ENCODE results near the gene CXCL14.
A peak's percentile ranks its signal among the peaks of the same experiment; 100 is the strongest.

The CXCL14 gene

DNA sequence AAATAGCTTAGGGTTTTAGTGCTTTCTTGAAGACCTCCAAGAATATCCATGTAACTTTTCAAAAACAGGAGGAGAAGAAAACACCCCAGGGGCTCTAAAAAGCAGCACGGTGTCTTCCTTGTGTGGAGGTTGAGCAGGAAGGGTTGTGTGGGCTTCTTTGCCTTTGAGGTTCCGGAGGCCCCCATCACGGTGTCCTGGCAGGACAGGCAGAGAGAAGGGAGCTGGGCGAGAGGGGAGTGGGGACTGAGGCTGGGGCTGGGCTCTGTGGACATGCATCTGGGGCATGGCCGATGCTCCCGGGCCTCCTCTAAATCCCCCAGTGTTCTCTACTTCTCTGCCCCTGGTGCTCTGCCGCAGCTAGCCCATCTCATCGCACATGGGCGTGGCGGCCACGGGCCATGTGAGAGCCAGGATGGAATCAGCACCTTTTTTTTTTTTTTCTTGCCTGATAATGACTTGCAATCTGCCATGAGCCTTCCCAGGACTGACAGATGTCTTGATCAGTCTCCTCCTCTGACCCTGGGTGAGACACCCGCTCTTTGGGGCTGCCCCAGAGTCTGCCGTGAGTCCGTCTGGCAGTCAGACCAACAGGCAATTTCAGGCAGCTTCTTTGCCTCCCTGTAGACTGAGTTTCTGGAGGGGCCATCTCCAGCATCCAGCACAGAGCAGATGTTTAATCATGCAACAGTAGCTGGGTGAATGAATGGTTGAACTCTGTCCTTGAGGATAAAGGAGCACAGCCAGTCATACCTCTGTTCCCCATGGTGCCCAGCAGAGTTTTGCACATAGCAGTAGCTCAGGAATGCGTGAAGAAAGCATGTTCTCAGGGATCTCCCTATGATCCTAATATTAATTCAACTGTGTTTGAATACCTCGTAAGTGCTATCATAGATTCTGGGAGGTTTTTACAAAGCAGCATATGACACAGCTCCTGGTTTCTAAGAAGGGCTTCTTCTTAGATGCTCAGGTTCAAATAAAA lies 12.1 kb downstream of the CXCL14 start:
- no peak for DNase-seq

DNA sequence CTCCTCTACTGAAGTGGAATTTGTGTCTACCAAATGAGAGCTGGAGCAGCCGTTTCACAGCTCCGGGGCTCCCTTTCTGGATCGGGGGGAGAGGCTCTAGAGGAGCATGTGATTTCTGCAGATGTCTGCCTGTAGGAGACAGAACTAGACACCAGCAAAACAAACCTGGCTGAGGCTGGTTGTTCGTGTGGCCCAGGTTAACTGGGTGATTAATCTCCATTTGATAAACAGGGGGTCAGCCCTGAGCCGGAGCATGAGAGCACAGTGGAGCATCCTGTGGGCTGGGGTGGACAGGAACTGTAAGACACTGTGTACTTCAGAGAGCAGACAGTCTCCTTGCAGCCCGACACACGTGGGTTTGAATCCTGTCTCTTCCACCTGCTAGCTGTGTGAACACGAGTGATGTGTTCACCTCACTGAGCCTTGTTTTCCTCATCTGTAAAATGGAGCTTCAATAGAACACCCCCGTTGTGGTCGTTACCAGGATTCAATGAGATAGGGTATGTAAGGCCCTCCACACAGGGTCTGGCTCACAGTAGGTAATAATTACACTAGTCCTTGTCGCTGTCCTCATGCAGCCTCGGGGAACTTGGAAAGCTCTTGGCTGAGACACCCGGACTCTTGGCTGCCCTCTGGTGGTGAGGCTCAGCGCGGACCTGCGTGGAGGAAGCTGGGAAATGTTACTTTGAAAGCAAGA lies 12.9 kb downstream of the CXCL14 start:
- DNase-seq, result no peak

DNA sequence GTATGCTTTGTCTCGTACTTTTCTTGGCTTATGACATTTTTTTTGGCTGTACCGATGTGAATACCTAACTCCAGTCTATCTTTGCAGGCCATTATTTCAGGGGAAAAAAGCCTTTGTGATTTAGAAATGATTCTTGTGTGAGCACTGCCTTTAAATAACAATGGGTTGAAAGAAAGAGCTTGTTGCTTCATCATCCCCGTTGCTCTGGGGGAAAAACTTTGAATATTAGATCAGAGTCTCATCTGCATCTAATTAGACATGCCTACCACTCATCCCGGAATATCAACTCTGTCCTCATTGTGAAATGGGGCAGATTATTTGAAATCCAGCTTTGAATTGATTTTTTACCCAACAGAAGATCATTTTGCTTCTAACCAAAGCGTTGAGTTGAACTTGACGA lies 13.5 kb downstream of the CXCL14 start:
- no peak for DNase-seq

DNA sequence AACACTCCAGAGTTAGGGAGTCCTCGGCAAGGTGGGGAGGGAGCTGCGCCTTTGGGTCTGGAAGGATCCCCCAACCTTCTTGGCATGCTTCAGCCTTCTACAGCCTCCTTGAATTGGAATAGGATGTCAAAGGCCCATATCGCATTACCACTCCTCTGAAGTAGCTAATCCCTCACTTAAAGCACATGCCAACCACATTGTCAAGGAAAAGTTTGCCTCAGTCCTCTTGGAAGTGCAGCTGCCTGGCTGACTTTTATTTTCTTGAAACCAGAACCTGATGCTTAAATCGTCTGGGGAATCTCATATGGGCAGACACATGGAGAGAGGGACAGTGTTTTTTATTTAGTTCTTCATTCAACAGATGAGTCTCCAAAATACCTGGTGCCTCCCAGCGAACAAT lies 14.5 kb downstream of the CXCL14 start:
- no peak for DNase-seq

GRCh38 chr5:135561266-135561665 lies 17.5 kb downstream of the CXCL14 start:
- no peak for DNase-seq

DNA sequence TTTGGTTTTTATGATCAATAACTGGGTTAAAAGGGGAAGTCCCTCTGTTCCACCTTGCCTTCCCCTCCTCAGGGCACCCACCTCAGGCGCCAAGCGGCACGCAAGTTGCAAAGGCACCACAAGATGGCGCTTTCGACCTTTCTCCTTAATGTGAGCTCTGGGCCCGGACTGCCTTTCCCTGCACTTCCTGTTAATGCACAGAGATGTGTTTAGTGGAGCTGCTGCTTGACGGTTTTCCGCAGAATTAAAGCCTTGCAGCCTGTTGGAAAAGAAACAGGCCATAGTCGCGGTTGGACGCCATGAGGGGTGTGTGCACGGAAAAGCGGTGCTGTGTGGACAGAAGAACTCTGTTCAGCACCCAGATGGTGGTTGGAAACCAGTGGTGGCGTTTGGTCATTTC lies 17.9 kb downstream of the CXCL14 start:
- no peak for DNase-seq

DNA sequence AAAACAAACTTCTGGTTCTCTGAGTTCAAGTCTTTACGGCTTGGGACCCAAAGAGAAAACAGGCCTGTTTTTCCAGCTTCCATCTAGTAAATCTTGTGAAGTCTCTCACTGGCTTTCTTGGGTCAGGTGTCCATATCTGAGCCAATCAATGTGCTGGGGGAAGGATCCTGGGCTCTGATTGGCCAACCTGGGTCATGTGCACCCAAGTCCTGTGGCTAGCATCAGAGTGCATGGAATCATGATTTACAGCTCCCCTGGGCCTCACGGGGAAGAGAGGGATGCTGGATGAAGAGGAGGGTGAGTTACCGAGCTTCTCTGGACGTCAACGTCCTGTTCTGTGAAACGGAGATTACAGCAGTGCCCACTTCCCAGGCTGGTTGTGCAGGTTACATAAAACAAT lies 19.4 kb downstream of the CXCL14 start:
- DNase-seq, result no peak

DNA sequence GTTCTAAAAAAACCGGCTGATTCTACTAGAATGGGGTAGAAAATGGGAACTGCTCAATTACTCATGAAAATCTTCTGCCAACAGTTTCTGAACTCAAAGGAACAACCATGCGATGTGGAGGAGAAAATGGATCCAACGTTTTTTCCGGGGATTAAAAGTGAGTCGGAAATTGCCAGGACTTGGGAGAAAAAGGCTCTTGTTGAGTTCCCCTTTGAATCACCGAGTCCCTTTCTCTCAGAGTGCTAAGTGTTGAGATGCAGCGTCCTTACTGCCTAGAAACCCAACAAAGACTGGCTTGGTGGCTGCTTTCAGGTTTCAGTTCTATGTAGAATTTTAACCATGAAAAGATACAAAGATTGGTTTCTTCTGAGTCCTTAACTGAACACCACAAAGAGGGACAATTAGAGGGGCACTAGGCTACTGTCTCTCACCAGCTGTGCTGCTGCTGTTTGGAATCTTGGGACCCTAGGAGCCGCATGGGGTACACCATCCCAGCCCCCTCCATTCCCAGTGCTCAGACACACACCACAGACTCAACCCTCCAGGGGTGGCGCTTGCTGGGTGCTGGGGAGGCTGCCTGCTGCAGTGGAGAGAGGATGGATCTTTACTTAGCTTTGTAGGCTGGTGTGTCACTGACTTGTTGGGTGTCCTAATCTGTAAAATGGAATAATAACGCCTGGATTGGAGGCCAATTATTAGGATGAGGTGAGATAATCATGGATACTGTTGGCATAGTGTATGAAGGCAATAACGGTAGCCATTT lies 21.5 kb downstream of the CXCL14 start:
- no peak for DNase-seq

- no peak for DNase-seq
Measured at GRCh38 chr5:135556620-135557019, 22.2 kb downstream of the CXCL14 start.

DNA sequence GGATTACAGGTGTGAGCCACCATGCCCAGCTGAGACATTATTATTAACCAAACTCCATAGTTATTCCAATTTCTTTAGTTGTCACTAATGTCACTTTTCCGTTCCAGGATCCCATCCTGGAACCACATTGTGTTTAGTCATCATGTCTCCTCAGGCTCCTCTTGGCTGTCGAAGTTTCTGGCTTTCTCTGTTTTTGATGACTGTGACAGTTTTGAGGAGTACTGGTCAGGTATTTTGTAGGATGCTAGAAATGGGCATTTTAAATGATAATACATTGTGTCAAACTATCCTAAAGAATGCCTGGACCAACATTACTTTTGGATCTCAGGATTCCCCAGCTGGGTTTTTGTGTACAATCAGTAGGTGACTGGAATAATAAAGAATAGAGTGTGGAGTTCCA lies 23.3 kb downstream of the CXCL14 start:
- no peak for DNase-seq

GRCh38 chr5:135553688-135554462 lies 24.9 kb downstream of the CXCL14 start:
- DNase-seq, result no peak

DNA sequence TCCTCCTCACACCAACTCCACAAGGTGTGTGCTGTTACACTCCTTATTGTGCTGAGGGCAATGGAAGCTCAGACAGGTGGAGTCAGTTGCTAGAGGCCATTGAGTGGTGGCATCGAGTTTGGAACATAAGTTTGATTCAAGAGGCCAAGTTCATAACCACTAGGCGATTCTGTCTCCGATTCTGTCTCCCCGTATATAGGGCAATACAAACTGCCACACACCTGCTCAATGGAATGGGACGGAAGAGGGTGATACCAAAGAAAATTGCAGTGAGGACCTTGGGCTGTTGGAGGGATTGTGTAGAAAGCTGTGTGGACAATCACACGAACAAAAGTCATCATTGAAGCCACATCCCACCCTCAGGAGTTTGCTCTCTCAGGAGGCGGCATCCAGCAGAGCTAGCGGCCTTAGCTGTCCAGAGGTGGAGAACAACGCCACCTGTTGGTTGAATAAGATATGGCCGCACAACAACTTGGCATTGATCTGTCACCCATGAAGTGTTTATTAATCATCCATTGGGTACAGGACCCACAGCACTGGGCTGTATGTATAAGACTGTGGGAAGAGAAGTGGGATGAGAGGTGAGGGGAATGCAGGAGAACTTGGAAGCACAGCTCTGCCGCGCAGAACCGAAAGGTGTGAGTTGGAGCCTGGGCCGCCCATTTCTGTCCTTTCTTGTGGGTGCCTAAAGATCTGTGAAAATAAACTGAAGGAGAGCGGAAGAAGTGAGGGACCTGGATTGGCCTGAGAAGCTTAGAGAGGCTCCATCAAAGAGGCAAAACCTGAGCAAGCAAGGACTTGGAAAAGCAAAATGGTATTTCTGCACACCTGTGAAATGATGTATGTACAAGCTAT lies 27.0 kb downstream of the CXCL14 start:
- peak in 1 of 2 experiments; percentile 15 for DNase-seq

GRCh38 chr5:135549413-135549812 lies 29.4 kb downstream of the CXCL14 start:
- DNase-seq, result no peak

DNA sequence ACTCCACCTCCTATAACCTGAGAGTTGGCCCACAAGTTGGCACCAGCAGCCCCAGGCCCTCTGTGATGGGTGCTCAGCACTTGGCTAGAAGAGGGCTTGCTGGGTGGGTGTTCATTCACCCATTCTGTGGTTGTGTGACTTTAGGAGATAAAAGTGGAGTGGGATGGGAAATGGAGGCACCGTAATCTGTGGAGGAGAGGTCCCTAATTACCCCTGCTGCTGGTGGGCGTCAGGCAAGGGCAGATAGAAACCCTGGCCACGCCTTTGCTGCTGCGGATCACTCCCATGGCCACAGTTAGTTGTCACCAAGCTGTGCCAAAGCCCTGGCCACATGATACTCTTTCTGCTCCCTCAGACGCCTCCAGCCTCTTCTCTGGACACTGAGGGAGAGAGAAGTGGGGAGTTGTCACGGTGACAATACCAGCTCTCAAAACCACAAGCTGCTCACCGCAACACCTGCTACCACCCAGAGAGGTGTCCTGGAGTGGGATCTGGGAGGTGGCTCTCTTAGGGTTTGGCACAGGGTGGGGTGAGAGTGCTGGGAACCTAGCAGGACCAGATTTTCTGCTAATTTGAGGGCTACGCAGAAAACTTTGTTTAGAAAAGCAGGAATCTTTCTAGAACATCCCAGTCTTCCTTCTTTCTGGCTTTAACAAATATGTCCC lies 31.1 kb downstream of the CXCL14 start:
- no peak for DNase-seq

DNA sequence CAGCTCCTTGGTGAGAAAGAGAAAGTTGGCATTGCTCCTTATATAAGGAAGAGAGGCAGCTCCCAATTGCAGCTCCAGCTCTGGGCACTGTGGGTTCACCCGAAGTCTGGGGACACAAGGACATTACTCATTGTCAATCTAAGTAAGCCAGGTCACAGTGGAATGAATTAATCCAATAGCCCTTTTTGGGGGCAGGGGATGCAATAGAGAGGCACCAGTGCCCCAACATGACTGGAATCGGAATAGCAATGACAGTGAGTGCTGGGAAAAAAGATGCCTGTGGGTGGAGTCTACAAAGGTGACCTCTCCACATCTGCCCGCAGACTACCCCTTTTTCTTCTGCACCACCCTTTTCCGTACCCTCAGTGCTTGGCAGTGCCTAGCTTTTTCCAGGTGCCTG lies 31.9 kb downstream of the CXCL14 start:
- DNase-seq, result no peak

GRCh38 chr5:135546101-135546500 lies 32.7 kb downstream of the CXCL14 start:
- DNase-seq, result no peak

- no peak for DNase-seq
Measured at GRCh38 chr5:135545099-135545498, 33.7 kb downstream of the CXCL14 start.

DNA sequence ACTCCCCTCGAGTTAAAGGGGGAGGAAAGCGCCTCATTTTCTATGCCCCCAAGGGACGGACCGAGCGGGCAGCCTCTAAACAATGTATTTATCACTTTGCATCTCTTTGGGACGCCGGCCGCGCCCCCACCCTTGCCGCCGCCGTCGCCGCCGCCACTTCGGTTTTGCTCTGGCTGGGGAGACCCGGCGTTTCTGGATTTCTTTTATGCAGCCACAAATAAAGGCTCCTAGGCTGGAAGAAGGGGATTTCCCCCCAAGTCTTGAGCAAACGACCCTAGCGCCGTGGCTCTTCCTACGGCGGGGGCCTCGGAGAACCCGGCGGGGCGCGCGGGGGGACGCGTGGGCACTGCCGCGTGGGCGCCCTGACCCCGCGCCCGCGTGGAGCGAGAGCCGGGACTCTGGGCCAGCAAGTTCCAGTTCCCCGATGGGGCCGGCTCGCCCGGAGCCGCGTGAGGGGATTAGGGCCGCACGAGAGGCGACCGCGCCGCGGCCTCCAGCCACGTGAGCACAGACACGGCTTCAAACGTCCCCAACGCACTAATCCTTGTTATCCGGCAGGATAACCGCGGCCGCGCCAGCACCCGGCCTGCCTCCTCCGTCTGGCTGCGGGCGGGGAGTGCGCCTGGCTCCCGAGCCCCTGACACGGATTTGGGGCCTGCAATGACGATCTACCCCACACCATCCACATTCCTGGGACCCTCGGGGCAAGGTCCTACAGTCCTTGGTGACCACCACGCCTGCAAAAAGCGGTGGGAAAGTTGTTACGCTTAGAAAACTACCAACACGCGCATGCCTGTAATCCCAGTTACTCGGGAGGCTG lies 35.1 kb downstream of the CXCL14 start:
- no peak for DNase-seq

GRCh38 chr5:135543001-135543484 lies 35.7 kb downstream of the CXCL14 start:
- no peak for DNase-seq

All from cerebellar nuclear complex (tissue), 1 donor.